ENCODE data around the gene TASOR2. TPM values are rescaled to one million over a fixed set of nuclear protein-coding genes. Genes with fewer than 3 reads are reported as not detected.

The TASOR2 gene
- total and polyA plus RNA-seq, 9 of the 15 experiments (the other 6 are each of a cell fraction or from before 2014, with no cell fraction given) = 12.7 to 75.3 (median 52.3) TPM

- Histone ChIP-seq H3K36me3 (ENCODE audit: control insufficient read depth, insufficient read depth, low read length) (no peaks in the 10 kb centered on the region), H3K79me2 (ENCODE audit: control insufficient read depth, insufficient read depth, low read length) (peaks cover 23% of the 10 kb centered on the region), H3K4me2 (ENCODE audit: insufficient read depth, low read length) (peak overlapping the region; percentile 71), H4K20me1 (replicated peaks; ENCODE audit: control insufficient read depth, insufficient read depth, low read length) (peaks cover 10% of the 10 kb centered on the region; the same call in 1 of the 2 replicates), H3K9me3 (replicated peaks; ENCODE audit: control insufficient read depth, insufficient read depth, low read depth, low read length) (peaks cover 5% of the 10 kb centered on the region), H3K4me3 (no peak overlapping the region), H3K9me1 (ENCODE audit: control insufficient read depth, insufficient read depth, low read length) (no peaks in the 10 kb centered on the region), H3K4me1 (replicated peaks in 1 of 2; ENCODE audit: control insufficient read depth in 2 of 2, insufficient read depth in 2 of 2, low read length in 2 of 2) (peaks cover 14 to 22% of the 10 kb centered on the region in 2 experiments; a peak in 4 of 5 replicates), H3K27me3 (ENCODE audit: control insufficient read depth in 2 of 2, insufficient read depth in 2 of 2, low read length in 2 of 2) (no peaks in the 10 kb centered on the region), H2AFZ (ENCODE audit: low read depth, low read length) (peak overlapping the region; percentile 93), H3K27ac (ENCODE audit: extremely low read depth, low read depth, low read length) (peak overlapping the region; percentile 65), H3K9ac (ENCODE audit: insufficient read depth in 1 of 2, low read depth in 2 of 2, low read length in 2 of 2) (peak overlapping the region; percentile 18 to 45; a peak in 3 of 4 replicates)
- in situ Hi-C loops (cut with MboI) = no loop called here
- peak in 2 of 4 experiments; percentile 36 to 66 for DNase-seq (ENCODE audit: extremely low read depth in 1 of 4, low spot score in 3 of 4)
- no peak for ATAC-seq
- intact Hi-C loops (cut with micrococcal nuclease) = no loop called here
- ChIA-PET POLR2A (interaction anchor here (0.6 kb wide), 2 partner anchors 133 to 236 kb away, joined by 3 read pairs; no protein-coding TSS in a partner anchor), CTCF (ENCODE audit: low intra/inter-chr PET ratio) (interaction anchor here (0.7 kb wide), 1 partner anchor 26 kb away, joined by 7 read pairs; no protein-coding TSS in a partner anchor)
- 6% methylated on average over 5 of the region's 5 CpGs for WGBS (ENCODE audit: insufficient coverage, low coverage, missing lambda C conversion rate)
- BruUV-seq (replicated peaks) = no TSS peak
- peak; percentile 92 for FAIRE-seq
- TF ChIP-seq PCBP1 (IDR thresholded peaks at IDR 0.05; ENCODE audit: low read depth, low read length, poor library complexity, severe bottlenecking) (no peak), JUND (IDR thresholded peaks at IDR 0.05; ENCODE audit: borderline replicate concordance, low read depth, low read length) (peak; percentile 38; the same call in 1 of the 2 replicates), JUND (tag; IDR thresholded peaks at IDR 0.05; ENCODE audit: borderline replicate concordance, low read depth, low read length) (0 out of 3 replicates have a peak, but pooled peaks have one; percentile 46), THAP12 (CRISPR knock-in tag; IDR thresholded peaks at IDR 0.05) (no peak), ZNF592 (IDR thresholded peaks at IDR 0.05) (0 out of 2 replicates have a peak, but pooled peaks have one; percentile 30), ZNF57 (CRISPR knock-in tag; IDR thresholded peaks at IDR 0.05) (no peak), ZFP1 (CRISPR knock-in tag; IDR thresholded peaks at IDR 0.05) (no peak), LARP7 (IDR thresholded peaks at IDR 0.05) (no peak), BCLAF1 (IDR thresholded peaks at IDR 0.05; ENCODE audit: borderline replicate concordance in 1 of 2, control insufficient read depth in 1 of 2, low read depth in 2 of 2, low read length in 1 of 2) (no peak), ZNF445 (CRISPR knock-in tag; IDR thresholded peaks at IDR 0.05; ENCODE audit: low read depth) (no peak), SRSF1 (IDR thresholded peaks at IDR 0.05; ENCODE audit: low read depth, low read length) (no peak), ZNF586 (CRISPR knock-in tag; conservative IDR thresholded peaks at IDR 0.05) (no peak)
Observed at GRCh38 chr10:5681930-5682329, 2.7 kb upstream of the TASOR2 start.

All from K562 (cell line).